HG03135 (cell line): ENCODE results near the gene APOBEC3G.

ENCODE experiments used
- ATAC-seq: cut with Tn5 transposase; IDR thresholded peaks from one replicate; pipeline ENCODE4 v1.9.1; 2021; ENCODE audit warnings: mild to moderate bottlenecking, moderate library complexity; ENCODE audit not compliant: unreplicated experiment

APOBEC3G gene

DNA sequence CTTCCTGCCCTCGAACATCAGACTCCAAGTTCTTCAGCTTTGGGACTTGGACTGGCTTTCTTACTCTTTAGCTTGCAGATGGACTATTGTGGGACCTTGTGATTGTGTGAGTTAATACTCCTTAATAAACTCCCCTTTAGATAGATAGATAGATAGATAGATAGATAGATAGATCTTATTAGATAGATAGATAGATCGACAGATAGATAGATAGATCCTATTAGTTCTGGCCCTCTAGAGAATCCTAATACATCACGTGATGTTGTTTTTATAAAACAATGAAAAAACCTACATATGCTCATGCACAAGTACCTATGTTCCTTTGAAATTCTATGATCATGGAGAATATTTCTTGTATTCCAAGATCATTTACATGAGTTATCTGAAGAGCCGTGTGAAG, 43.9 kb downstream of the APOBEC3G start:
- ATAC-seq: no peak

DNA sequence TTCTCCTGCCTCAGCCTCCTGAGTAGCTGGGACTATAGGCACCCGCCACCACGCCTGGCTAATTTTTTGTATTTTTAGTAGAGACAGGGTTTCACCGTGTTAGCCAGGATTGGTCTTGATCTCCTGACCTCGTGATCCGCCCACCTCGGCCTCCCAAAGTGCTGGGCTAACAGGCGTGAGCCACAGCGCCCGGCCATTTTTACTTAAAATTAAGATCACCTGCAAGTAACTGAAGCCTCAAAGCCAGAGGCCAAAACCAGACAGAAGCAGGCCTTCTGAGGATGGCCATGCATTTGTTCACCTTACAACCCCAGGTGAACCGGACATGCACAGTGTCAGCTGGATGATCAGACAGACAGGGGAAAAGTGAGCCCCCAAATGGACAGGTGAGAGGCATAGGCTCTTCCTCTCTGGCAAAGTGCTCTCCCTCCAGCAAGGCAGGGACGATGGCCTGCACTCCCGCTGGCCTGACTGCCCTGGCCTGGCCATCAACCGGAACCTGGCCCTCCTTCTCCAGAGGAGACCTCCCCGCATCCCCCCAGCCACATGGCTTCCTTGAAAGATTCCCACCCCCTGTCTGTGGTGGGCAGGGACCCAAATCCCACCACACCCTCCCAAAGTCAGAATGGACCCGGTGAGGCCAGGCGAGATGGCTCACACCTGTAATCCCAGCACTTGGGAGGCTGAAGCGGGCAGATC, 45.8 kb downstream of the APOBEC3G start:
- no peak for ATAC-seq

DNA sequence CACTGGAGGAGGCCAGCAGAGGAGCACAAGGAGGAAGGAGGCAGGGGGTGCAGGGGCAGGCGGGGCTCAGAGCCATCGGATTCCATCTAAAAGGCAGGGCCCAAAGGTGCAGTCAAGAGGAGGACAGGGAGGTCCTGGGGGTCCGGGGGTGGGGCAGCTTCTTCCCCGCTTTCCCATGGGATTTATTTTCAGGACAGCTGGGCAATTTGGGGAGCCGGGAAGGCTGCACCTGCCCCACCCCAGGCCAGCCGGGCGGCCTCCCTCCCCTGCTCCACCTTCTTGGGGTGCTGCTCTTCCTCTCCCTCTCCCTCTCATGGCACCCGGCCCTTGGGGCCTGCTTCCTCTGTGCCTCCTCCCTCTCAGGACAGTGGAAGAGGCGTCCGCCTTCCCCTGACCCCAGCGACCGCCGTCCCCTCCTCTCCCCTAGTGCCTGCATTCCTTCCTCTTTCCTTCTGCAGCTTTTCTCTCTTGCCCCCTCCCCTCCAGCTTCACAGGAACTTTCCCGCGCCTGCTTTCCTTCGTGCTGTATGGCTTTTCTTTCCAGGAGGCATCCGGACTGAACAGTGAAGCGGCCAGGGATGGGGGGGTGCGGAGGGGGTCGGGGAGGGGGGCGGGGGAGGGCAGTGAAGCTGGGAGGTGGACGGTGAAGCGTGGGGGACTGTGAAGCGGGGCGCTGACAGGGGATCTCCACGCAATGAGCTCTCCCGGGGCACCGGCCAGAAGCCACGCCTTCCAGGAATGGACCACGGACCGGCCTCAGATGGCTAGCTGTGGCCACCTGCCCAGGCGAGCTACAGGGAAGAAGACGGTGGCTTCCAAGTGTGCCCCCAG, 46.9 kb downstream of the APOBEC3G start:
- no peak for ATAC-seq

DNA sequence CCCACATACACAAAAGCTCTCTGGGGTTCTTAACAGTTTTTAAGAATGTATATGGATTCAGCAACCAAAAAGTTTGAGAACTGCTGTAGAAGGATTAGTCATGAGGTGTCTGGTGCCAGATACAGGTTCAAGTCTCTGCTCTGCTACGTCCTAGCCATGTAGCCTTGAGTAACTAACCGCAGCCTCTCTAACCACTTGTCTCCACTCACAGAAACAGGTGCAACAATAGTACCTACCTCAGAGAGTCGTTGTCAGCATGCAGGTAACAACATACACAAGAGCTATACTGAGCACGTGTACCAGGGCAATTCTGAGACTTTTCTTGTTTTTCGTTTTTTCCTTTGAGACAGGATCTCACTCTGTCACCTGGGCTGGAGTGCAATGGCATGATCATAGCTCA, 48.5 kb downstream of the APOBEC3G start:
- no peak for ATAC-seq

DNA sequence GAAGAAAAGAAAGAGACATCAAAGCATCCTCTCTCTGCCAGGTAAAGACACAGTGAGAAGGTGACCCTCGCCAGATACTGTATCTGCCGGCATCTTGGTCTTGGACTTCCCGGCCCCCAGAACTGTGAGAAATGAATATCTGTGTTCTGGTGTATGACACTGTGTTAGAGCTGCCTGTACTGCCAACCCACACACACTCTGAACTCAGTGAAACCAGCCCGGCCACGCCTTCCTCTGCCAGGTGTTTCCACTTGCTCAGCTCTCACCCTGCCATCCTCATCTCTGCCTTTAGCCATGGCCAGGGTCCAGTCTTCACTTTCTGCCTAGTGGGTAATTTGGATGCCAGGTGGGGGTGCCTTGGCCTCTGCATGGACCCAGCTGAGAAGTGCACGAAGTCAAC, 51.4 kb downstream of the APOBEC3G start:
- ATAC-seq: no peak

DNA sequence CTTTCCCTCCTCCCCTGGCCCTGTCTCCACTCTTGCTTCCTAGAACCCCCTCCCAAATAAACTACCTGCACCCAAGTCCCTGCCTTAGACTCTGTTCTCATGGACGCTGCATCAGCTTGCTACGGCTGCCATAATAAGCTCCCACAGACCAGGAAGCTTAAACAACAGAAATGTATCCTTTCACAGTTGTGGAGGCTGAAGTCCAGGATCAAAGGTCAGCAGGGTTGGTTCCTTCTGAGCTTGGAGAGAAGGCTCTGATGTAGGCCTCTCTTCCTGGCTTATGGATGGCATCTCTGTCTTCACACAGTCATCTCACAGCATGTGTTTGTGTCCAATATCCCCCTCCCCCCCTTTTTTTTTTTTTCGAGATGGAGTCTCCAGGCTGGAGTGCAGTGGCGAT, 52.0 kb downstream of the APOBEC3G start:
- ATAC-seq: no peak

DNA sequence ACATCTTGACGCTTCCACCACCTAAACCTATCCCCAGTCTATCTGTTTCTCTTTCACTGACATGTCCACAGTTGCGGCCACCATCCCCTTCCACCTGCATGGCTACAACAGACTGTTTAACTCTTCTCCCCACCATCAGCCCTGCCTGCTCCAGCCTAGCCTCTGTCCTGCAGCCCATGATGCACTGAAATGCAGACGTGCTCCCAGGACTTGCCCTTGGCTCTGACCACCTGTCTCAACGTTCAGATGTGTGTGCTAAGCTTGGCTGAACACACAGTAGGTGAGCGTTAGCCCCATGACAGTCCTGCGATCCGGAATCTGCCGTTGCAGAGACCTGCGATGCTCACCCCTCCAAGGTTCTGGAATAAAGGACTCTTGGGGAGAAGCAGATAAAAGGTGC, 52.7 kb downstream of the APOBEC3G start:
- ATAC-seq: no peak

DNA sequence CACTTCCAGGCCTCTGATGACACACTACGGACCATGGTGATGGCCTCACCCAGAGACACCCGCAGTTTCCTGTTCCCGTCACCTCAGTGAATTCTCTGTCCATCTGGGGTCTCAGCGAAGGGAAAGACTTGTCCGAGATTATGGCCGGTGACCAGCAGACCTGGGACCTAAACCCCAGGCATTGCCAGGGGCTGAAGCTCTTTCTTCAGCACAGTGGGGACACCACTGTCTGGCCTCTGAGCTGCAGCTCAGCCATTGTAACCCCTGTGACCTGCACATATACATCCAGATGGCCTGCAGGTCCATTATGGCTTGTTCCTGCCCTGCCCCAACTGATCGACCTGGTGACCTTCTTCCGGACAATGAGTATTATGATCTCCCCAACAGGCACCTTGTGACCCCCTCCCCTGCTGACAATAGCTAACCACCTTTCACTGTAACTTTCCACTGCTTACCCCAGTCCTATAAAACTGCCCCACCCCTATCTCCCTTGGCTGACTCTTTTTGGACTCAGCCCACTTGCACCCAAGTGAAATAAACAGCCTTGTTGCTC, 53.2 kb downstream of the APOBEC3G start:
- no peak for ATAC-seq

DNA sequence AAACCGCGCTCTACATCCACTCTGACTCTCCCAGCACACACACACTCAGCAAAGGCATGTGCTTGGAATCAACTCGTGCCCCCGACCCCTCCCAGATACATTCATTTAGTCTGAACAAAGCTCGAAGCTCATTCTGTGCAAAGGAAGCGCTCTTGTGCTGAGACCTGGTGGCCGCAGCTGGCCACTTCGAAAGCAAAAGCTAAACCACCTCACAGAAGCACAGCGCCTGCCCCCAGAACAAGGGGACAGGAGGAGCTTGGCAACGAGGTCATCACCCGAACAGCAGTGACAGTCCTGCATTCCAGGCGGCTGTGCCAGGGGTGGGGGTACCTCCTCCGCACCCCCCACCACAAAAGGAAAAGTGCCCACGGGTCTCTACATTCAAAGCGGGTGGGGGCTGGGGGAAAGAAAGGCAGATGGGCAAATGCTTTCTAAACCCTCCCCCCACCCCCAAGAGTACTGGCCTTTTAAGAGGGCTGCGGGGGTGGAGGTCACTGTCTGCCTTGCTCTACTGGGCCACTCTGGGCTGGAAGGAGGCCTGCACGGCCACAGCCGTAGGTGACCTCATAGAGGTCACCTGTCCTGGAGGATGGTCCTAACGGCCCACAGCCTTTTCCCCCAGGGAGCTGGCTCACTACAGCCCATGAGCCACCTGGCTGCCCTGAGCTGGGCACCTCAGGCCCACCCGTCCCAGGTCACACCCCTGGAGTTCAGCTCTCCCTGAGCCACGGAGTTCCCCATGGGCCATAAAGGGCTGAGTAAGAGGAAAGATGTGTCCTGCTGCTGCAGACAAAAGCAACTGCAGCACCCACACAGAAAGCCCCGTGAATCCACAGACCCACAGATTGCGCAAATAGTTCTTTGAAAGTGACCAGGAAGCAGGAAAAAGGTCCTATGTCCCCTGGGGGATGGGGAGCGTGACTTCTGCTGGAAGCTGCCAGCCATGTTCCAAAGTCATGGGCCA, 54.1 kb downstream of the APOBEC3G start:
- ATAC-seq: no peak

DNA sequence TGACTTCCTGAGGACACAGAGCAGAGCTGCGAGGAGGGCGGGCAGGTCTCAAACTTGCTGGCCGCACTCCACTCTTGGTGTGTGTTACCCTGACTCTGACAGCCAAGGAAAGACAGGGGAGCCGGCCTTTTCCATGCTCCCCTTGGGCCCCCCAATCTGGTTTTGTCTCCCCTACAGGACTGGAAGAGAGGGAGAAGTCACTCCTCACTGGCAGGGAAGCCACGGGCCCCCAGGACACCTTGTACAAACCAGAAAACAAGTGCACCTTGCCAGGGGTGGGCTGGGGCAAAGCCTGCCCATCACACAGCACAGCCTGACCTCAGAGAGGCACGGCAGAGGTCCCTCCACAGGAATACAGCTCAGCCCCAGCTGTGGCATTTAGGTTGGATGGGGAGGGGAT, 55.2 kb downstream of the APOBEC3G start:
- ATAC-seq: no peak

DNA sequence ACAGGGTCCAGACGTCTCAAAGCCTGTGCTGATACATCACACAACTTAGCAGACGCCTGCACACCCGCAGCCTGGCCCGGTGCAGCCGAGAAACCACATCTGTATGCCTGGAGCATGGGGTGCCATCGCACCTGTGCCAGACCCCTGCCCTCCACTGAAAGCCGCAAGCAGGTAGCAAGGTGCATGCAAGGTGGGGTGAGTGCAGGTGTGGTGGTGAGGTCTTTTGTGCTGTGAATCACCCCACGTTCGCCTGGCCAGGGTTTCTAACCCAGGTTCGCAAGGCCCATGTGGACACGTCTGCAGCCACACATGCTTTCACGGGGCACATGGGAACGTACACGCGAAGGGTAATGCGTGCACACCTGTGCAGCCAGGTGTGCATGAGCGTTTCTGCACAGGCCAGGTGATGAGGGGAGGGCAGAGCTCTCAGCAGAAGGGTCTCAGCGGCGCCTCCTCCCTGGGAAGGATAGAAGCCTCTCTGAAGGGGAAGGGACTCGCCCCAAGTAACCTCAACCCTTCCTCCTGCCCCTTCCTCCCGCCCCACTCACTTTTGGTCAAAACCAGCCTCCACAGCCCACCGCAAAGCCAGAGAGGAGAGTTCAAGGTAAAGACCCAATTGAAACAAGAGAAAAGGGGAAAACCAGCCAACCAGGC, 55.9 kb downstream of the APOBEC3G start:
- ATAC-seq: no peak

DNA sequence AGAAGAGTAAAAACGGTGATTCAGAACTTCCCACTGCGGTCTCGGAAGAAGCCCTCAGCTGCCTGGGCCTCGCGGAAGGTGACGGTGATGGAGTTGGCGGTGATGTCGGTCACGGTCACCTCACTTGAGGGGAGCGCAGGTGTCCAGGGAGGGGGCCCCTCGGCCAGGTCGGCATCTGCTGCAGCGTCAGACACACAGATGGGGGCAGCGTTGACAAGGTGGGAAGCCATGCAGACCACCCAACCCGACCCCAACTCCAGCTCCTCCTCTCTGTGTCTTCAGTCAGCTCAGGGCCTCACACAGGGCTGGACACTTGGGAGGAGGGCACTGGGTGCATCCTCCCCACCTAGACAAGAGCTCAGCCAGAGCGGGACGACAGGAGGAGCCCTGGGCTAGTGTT, 56.8 kb downstream of the APOBEC3G start:
- no peak for ATAC-seq

DNA sequence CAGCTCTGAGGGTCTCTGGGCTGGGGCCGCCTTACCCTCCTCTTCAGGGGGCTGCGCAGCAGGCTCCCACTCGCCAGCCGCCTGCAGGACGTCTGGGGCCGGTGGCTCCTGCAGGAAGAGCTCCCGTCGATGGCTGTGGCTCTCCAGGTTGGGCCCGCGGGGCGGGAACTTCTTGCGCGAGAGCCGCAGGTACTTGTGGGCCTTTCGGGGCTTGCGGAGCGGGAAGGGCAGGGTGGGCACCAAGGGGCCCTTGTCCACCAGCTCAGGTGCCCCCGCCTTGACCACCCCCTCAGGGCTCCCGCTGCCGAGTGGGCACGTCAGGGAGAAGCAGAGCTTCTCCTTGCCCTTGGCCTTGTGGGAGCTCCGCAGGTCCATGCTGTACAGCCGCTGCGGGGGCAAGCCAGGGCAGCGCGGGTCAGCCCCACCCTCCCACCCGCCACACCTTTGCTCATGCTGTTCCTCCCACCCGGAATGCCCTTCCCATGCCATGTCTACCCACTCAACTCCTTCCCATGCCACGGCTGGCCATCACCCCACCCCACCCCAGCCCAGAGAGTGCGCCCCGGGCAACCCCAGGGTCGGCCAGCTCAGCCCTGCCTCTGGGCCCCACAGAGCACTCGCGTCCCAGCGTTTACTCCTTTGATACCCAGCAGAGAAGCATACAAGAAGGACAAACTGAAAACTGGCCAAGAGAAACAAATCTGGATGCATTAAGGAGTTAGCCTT, 57.5 kb downstream of the APOBEC3G start:
- no peak for ATAC-seq

DNA sequence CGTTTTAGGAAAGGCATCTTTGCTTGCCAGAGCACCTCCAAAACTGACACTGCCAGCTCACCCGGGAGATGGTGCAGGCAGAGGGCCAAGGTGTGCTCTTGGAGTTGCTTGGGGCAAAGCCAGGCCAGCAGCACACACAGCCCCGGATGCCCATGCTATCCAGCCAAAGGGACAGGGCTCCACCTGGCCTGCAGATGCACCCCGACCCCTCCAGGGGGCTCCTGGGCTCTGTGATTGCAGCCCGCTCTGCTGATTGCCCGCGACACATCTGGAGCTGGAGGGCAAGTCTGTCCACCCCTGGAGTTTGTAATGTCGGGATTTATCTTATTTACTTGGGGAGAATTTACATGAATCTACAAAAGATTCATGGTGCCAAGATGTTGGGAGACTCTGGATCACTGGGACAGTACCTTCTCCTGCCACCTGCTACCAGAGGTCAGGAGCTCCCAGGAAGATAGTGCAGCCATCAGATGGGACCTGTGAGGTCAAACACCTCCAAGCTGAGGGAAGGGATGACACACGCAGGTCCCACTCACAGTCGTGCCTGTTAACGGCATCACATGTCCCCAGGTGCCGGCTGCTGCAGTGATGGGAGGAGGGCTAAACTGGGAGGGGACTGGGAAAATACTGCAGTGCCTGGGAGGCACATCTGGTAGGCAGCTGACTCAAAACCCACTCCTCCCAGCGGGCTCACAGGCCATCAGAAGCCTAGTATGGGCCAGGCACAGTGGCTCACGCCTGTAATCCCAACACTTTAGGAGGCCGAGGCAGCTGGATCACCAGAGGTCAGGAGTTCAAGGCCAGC, 58.2 kb downstream of the APOBEC3G start:
- ATAC-seq: no peak

DNA sequence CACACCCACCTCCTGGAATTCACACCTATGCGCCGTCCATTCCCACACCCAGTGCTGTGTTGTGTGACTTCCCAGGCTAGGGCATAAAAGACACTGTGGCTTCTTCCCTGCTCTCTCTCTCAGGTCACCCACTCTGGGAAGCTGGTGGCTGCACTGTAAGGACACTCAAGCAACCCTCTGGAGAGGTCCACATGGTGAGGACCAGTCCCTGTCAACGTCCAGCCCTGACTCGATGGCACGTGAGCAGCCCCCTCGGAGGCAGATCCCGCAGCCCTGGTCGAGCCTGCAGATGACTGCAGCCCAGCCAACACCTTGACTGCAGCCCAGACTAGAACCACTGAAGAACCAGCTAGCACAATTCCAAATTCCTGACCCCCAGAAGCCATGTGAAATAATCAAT, 59.2 kb downstream of the APOBEC3G start:
- no peak for ATAC-seq
